Activated naive CD8-positive, alpha-beta T cell treated with anti-CD3 and anti-CD28 coated beads, Interleukin-2, amount 10 ng/mL, durations not matched to agents 7 days and 5 days (primary cell): ENCODE data around the gene ABCB9. TPM values are rescaled to one million over a fixed set of nuclear protein-coding genes. Genes with fewer than 3 reads are reported as not detected.

Experiments used
- ATAC-seq: fragments of 150-1000 bp; cut with Tn5 transposase; one replicate; pipeline ENCODE4 v1.10.0; 2021; ENCODE audit warnings: low read depth, moderate library complexity
- POLR2A ChIA-PET: fragments of 350-600 bp; sonication (Branson Sonifier 250); formaldehyde crosslinking; loops from one replicate; lab custom pipeline; 2021; ENCODE audit warnings: antibody characterized with exemption; lab: Charles Lee
- DNase-seq: peaks from one replicate; pipeline ENCODE4 v3.0.0; 2021
- H3K27ac Mint-ChIP-seq: one replicate; pipeline ENCODE4 v1.8.0; 2022; ENCODE audit warnings: mild to moderate bottlenecking, mixed read lengths
- H3K27me3 Mint-ChIP-seq: one replicate; pipeline ENCODE4 v1.8.0; 2022; ENCODE audit warnings: mild to moderate bottlenecking, moderate library complexity, mixed read lengths
- H3K36me3 Mint-ChIP-seq: one replicate; pipeline ENCODE4 v1.8.0; 2021; ENCODE audit warnings: mild to moderate bottlenecking, mixed read lengths
- H3K4me1 Mint-ChIP-seq: one replicate; pipeline ENCODE4 v1.8.0; 2021; ENCODE audit warnings: mixed read lengths
- H3K4me3 Mint-ChIP-seq: one replicate; pipeline ENCODE4 v1.8.0; 2022; ENCODE audit warnings: mild to moderate bottlenecking, moderate library complexity, mixed read lengths
- H3K9me3 Mint-ChIP-seq: one replicate; pipeline ENCODE4 v1.8.0; 2021; ENCODE audit warnings: mixed read lengths
- microRNA-seq: library from miRNA; unstranded; fragments of <30 nt; microRNA quantifications from one replicate; pipeline ENCODE4 v1.2.0, GENCODE V29; 2022
- total RNA-seq, 2 experiments: library from RNA; stranded (reverse); gene quantifications; one replicate each; pipeline ENCODE4 v1.2.3, GENCODE V29; 2021

The ABCB9 gene
- total RNA-seq, 2 experiments from 2014 or later: 7.0 to 9.2 TPM

- no peak overlapping the region for H3K27ac Mint-ChIP-seq
- POLR2A ChIA-PET: no interaction called here
Observed at GRCh38 chr12:122884860-122885259, 81.4 kb downstream of the ABCB9 start.

DNA sequence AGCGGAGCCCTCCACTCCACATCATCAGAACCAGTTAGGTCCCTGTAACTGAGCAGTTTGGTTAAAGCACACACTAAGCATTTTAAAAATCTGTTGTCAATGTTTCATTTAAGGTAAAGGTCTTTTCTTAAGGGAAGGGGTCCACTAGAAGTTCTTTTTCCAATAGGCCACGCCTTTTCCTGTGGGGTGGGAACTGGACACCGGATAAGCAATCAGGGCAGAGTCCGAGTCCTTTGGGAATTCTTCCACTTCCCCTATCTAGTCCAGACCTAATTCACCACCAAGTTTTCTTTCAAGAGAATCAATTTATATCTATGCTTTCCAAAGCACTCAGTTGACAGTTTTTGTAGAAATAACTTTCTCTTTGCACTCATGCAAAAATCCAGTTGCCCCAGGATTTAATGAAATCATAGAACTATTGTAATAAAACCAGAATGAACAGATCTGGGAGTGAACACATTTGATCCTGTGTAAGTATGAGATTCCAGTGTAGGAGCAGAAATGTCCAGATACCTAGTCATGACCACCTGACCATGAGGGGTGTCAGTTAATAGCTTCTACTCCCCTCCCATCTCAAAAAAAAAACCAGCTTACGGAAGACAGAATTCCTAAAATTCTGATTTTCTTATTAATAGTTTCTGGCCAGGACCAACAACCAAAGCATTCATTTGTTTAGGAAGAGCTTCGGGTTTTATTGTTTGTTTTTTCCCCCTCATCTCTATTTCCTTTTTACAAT is 82.0 kb downstream of the ABCB9 start:
- H3K4me3 Mint-ChIP-seq: no peak overlapping the region
- H3K36me3 Mint-ChIP-seq: peaks cover 24% of the 10 kb centered on the region
- no peaks in the 10 kb centered on the region for H3K27me3 Mint-ChIP-seq
- POLR2A ChIA-PET: no interaction called here
- DNase-seq: no peak
- peaks cover 71% of the 10 kb centered on the region for H3K4me1 Mint-ChIP-seq
- H3K27ac Mint-ChIP-seq: no peak overlapping the region
- no peak for ATAC-seq
- H3K9me3 Mint-ChIP-seq: no peaks in the 10 kb centered on the region

More at GRCh38 chr12:122884860-122885259, 81.4 kb downstream of the ABCB9 start:
- Mint-ChIP-seq H3K4me3 (no peak overlapping the region), H3K27me3 (no peaks in the 10 kb centered on the region), H3K36me3 (peaks cover 22% of the 10 kb centered on the region), H3K4me1 (peaks cover 73% of the 10 kb centered on the region), H3K9me3 (no peaks in the 10 kb centered on the region)
- DNase-seq (no peak), ATAC-seq (no peak)

GRCh38 chr12:122882908-122883558 is 83.2 kb downstream of the ABCB9 start:
- Mint-ChIP-seq H3K4me1 (peaks cover 69% of the 10 kb centered on the region), H3K36me3 (peaks cover 25% of the 10 kb centered on the region), H3K4me3 (peak overlapping the region; percentile 43), H3K9me3 (no peaks in the 10 kb centered on the region), H3K27ac (peak overlapping the region; percentile 30), H3K27me3 (no peaks in the 10 kb centered on the region)
- peak; percentile 5 for ATAC-seq
- no peak for DNase-seq
- POLR2A ChIA-PET: interaction anchor here (1.2 to 1.9 kb wide), 4 partner anchors 11 to 350 kb away, joined by 3 to 8 read pairs (median 6); partner anchors contain the start of genes MPHOSPH9 and MTRFR

DNA sequence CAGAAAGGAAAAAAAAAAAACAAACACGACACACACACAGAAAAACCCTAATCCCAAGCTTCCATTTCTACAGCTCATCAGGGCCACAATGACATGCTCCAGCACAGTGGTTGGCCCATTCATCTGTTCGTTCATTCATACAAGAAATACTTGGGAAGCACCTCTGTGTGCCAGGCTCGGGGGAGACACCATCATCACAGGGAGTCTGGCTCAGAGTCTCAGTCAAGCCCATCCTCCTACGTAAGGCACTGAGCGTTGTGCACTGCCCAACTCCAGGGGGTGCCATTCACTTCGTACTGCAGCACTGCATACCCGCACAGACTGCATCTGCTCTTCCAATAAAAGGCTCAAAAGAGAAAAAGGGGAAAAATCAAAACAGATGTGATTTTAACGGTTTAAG is 85.6 kb downstream of the ABCB9 start:
- Mint-ChIP-seq H3K4me1 (peaks cover 66% of the 10 kb centered on the region), H3K27me3 (no peaks in the 10 kb centered on the region), H3K9me3 (no peaks in the 10 kb centered on the region), H3K27ac (no peak overlapping the region), H3K4me3 (no peak overlapping the region), H3K36me3 (peaks cover 27% of the 10 kb centered on the region)
- no peak for DNase-seq
- peak; percentile 48 for ATAC-seq
- POLR2A ChIA-PET: interaction anchor here (0.9 to 2.5 kb wide), 4 partner anchors 9 to 101 kb away, joined by 3 to 9 read pairs (median 4); partner anchors contain the start of gene VPS37B

GRCh38 chr12:122880155-122880667 is 86.1 kb downstream of the ABCB9 start:
- Mint-ChIP-seq H3K36me3 (peaks cover 27% of the 10 kb centered on the region), H3K9me3 (no peaks in the 10 kb centered on the region), H3K27ac (no peak overlapping the region), H3K27me3 (no peaks in the 10 kb centered on the region), H3K4me1 (peaks cover 69% of the 10 kb centered on the region), H3K4me3 (no peak overlapping the region)
- no peak for ATAC-seq
- POLR2A ChIA-PET: interaction anchor here (0.9 to 2.5 kb wide), 3 partner anchors 8 to 19 kb away, joined by 3 to 9 read pairs (median 4); partner anchors contain the start of gene VPS37B
- no peak for DNase-seq

Small RNAs within 50 kb of the gene (microRNA-seq; reads per million reads assigned to microRNA genes)
- not detected for gene MIR4304

Other genes starting within 250 kb of the ABCB9 start
- not detected for gene HCAR3, start 249.7 kb downstream of the ABCB9 start, total RNA-seq
- under 1 TPM; 0.08 to 0.17 TPM for gene HCAR1, start 235.6 kb downstream of the ABCB9 start, total RNA-seq
- gene DENR, start 213.6 kb downstream of the ABCB9 start, total RNA-seq: 10 to 100 TPM; 51.7 to 53.5 TPM
- under 1 TPM; 0.58 to 0.62 TPM for gene CCDC62, start 191.9 kb downstream of the ABCB9 start, total RNA-seq
- 10 to 100 TPM; 54.7 to 57.8 TPM for gene HIP1R, start 131.0 kb downstream of the ABCB9 start, total RNA-seq
- gene VPS37B, start 70.3 kb downstream of the ABCB9 start, total RNA-seq: 10 to 100 TPM; 33.4 to 36.8 TPM
- 10 to 100 TPM; 33.8 to 35.5 TPM for gene OGFOD2, start 8.8 kb upstream of the ABCB9 start, total RNA-seq
- 100 to 1,000 TPM; 204 to 211 TPM for gene ARL6IP4, start 14.2 kb upstream of the ABCB9 start, total RNA-seq
- 10 to 100 TPM; 15.2 to 18.1 TPM for gene PITPNM2, start 184.6 kb upstream of the ABCB9 start, total RNA-seq